ENCODE results near the gene HES3. TPM values are rescaled to one million over a fixed set of nuclear protein-coding genes. Genes with fewer than 3 reads are reported as not detected.

Gene HES3
- total and polyA plus RNA-seq, 2 donors, result not detected

DNA sequence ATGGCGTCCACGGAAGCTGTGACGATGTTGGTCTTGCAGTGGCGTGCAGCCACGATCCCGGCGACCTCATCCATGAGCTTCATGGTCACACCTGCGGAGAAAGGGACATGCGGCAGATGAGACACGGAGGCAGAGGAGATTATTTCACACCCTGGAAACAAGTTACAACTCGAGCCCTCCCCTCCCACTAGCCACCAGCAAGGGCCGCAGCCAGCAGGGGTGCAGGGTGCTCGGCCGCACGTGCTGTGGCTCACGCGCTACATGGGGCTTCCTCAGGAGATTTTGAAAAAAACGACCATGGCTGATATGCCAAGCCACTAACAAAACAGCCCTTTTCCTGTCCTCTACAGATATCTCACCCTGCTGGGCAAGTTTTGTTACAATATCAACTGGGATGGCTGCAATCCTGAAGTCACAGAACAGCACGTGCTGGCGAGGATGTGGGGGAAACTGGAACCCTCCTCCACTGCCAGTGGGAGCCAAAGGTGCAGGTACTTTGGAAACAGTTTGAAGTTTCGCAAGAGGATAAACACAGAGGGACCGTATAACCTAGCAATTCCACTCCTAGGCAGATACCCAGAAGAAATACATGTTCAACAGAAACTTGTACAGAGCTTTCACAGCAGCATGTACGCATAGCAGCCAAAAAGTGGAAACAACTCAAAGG lies 51.0 kb downstream of the HES3 start:
- H3K4me3 ChIP-seq (ENCODE audit: low read depth, low read length), result no peak overlapping the region
- WGBS, result 86% methylated on average over 23 of the region's 23 CpGs

More for the DNA sequence above, 51.0 kb downstream of the HES3 start:
- DNase-seq (ENCODE audit: extremely low spot score), result no peak
- Histone ChIP-seq H3K27ac (ENCODE audit: low read depth) (no peak overlapping the region), H3K36me3 (ENCODE audit: insufficient read depth) (no peaks in the 10 kb centered on the region), H3K4me1 (ENCODE audit: insufficient read depth) (no peaks in the 10 kb centered on the region)

Other genes with a start within 250 kb of the HES3 start
- 3.8 TPM for gene KCNAB2, start 198.3 kb upstream of the HES3 start, total RNA-seq
- 13.0 TPM for gene KCNAB2, start 198.3 kb upstream of the HES3 start, polyA plus RNA-seq
- gene CHD5, start 63.9 kb upstream of the HES3 start, total RNA-seq, result 0.53 TPM
- gene CHD5, start 63.9 kb upstream of the HES3 start, polyA plus RNA-seq, result 1.6 TPM
- 229 TPM for gene RPL22, start 44.6 kb upstream of the HES3 start, total RNA-seq
- gene RPL22, start 44.6 kb upstream of the HES3 start, polyA plus RNA-seq, result 509 TPM
- 12.8 TPM for gene RNF207, start 38.1 kb upstream of the HES3 start, total RNA-seq
- gene RNF207, start 38.1 kb upstream of the HES3 start, polyA plus RNA-seq, result 14.1 TPM
- gene ICMT, start 8.2 kb upstream of the HES3 start, total RNA-seq, result 61.6 TPM
- gene ICMT, start 8.2 kb upstream of the HES3 start, polyA plus RNA-seq, result 46.3 TPM
- 12.2 TPM for gene GPR153, start 16.9 kb downstream of the HES3 start, total RNA-seq
- gene GPR153, start 16.9 kb downstream of the HES3 start, polyA plus RNA-seq, result 12.9 TPM
- 6.9 TPM for gene ACOT7, start 149.6 kb downstream of the HES3 start, total RNA-seq
- 36.8 TPM for gene ACOT7, start 149.6 kb downstream of the HES3 start, polyA plus RNA-seq
- gene HES2, start 175.7 kb downstream of the HES3 start, total RNA-seq, result 0.53 TPM
- 0.03 TPM for gene HES2, start 175.7 kb downstream of the HES3 start, polyA plus RNA-seq
- 0.58 TPM for gene ESPN, start 180.6 kb downstream of the HES3 start, total RNA-seq
- gene ESPN, start 180.6 kb downstream of the HES3 start, polyA plus RNA-seq, result 0.53 TPM
- gene TNFRSF25, start 222.0 kb downstream of the HES3 start, total RNA-seq, result 7.1 TPM
- 4.3 TPM for gene TNFRSF25, start 222.0 kb downstream of the HES3 start, polyA plus RNA-seq
- 9.9 TPM for gene PLEKHG5, start 247.5 kb downstream of the HES3 start, total RNA-seq
- 5.8 TPM for gene PLEKHG5, start 247.5 kb downstream of the HES3 start, polyA plus RNA-seq

Measured in urinary bladder (tissue), 4 donors.